IMR-90 (cell line): ENCODE data around the gene HRH1. TPM values are rescaled to one million over a fixed set of nuclear protein-coding genes. Genes with fewer than 3 reads are reported as not detected.
"Not testable (repeated sequence)": the region's sequence is repeated elsewhere in the genome, so short reads cannot be mapped to it uniquely, and the experiment has no call there.

Source experiments
- ATAC-seq: fragments of 200-7000 bp; cut with Tn5 transposase; 2 replicates; pipeline ENCODE4 v1.9.1; 2020; ENCODE audit warnings: low read depth, mild to moderate bottlenecking, moderate library complexity
- BruUV-seq: library from RNA; stranded (reverse); fragments of 400-500 nt; replicated peaks from 2 replicates; lab custom pipeline; 2021; lab: Mats Ljungman, UMichigan
- CTCF ChIA-PET: fragments of 300-600 bp; formaldehyde crosslinking; extraction: SDS; loops from one replicate; lab custom pipeline; 2021; ENCODE audit warnings: antibody characterized with exemption; lab: Yijun Ruan, JAX
- POLR2A ChIA-PET: fragments of 300-600 bp; sonication (Branson Sonifier 250); formaldehyde crosslinking; loops from one replicate; lab custom pipeline; 2022; ENCODE audit warnings: antibody characterized with exemption; ENCODE audit not compliant: unreplicated experiment; lab: Charles Lee
- DNase-seq: peaks from one replicate; pipeline ENCODE4 v3.0.0; 2013
- H2AFZ ChIP-seq: replicated peaks from 2 replicates; pipeline ENCODE3; 2013; ENCODE audit warnings: low read length, mild to moderate bottlenecking; ENCODE audit not compliant: poor library complexity
- H2AK5ac ChIP-seq: 2 replicates; pipeline ENCODE4 v1.6.1; 2013; ENCODE audit warnings: low read depth, low read length, inconsistent platforms
- H2AK9ac ChIP-seq: replicated peaks from 2 replicates; pipeline ENCODE3; 2013; ENCODE audit warnings: mild to moderate bottlenecking, low read depth, low read length, moderate library complexity; ENCODE audit not compliant: poor library complexity
- H2BK120ac ChIP-seq: 2 replicates; pipeline ENCODE4 v1.6.1; 2013; ENCODE audit warnings: low read depth, low read length, inconsistent platforms
- H2BK15ac ChIP-seq: 3 replicates; pipeline ENCODE4 v1.6.1; 2013; ENCODE audit warnings: low read depth, low read length, inconsistent platforms
- H2BK20ac ChIP-seq: 2 replicates; pipeline ENCODE4 v1.6.1; 2013; ENCODE audit warnings: low read depth, mild to moderate bottlenecking, inconsistent platforms, low read length, moderate library complexity
- H2BK5ac ChIP-seq: 2 replicates; pipeline ENCODE4 v1.6.1; 2013; ENCODE audit warnings: mild to moderate bottlenecking, low read depth, low read length, inconsistent platforms; ENCODE audit not compliant: poor library complexity, severe bottlenecking
- H3K14ac ChIP-seq: replicated peaks from 2 replicates; pipeline ENCODE4 v1.6.1; 2013; ENCODE audit warnings: low read depth, low read length, inconsistent platforms
- H3K18ac ChIP-seq: 2 replicates; pipeline ENCODE4 v1.6.1; 2013; ENCODE audit warnings: low read depth, low read length, control low read depth
- H3K23ac ChIP-seq: 2 replicates; pipeline ENCODE4 v1.6.1; 2013; ENCODE audit warnings: low read depth, low read length, inconsistent platforms
- H3K27ac ChIP-seq: 2 replicates; pipeline ENCODE4 v1.5.1; 2013; ENCODE audit warnings: mild to moderate bottlenecking, control low read depth, low read length; ENCODE audit not compliant: insufficient read depth
- H3K27me3 ChIP-seq: 2 replicates; pipeline ENCODE4 v1.6.1; 2013; ENCODE audit warnings: low read length; ENCODE audit not compliant: control insufficient read depth, insufficient read depth
- H3K36me3 ChIP-seq: 2 replicates; pipeline ENCODE4 v1.6.1; 2013; ENCODE audit warnings: low read length, mixed read lengths; ENCODE audit not compliant: control insufficient read depth, insufficient read depth
- H3K4ac ChIP-seq: 2 replicates; pipeline ENCODE4 v1.6.1; 2013; ENCODE audit warnings: low read depth, low read length, inconsistent platforms
- H3K4me1 ChIP-seq: 2 replicates; pipeline ENCODE4 v1.6.1; 2013; ENCODE audit warnings: low read length, mixed read lengths; ENCODE audit not compliant: control insufficient read depth, insufficient read depth
- H3K4me2 ChIP-seq: 2 replicates; pipeline ENCODE4 v1.6.1; 2013; ENCODE audit warnings: low read depth, mild to moderate bottlenecking, control low read depth, low read length, moderate library complexity
- H3K4me3 ChIP-seq: 2 replicates; pipeline ENCODE4 v1.5.1; 2013; ENCODE audit warnings: low read depth, mild to moderate bottlenecking, control low read depth, low read length, moderate library complexity; ENCODE audit not compliant: insufficient read depth
- H3K56ac ChIP-seq: 2 replicates; pipeline ENCODE4 v1.6.1; 2013; ENCODE audit warnings: low read length, inconsistent platforms; ENCODE audit not compliant: insufficient read depth; ENCODE audit errors: extremely low read depth
- H3K79me1 ChIP-seq, 2 experiments: 2 replicates each; pipeline ENCODE4 v1.6.1; 2013; ENCODE audit warnings: low read length in 2 of 2, inconsistent platforms in 1 of 2, low read depth in 1 of 2
- H3K9ac ChIP-seq: 2 replicates; pipeline ENCODE4 v1.6.1; 2013; ENCODE audit warnings: low read depth, low read length, control low read depth
- H3K9me1 ChIP-seq: 2 replicates; pipeline ENCODE4 v1.6.1; 2013; ENCODE audit warnings: low read length, inconsistent platforms; ENCODE audit not compliant: insufficient read depth
- H3K9me3 ChIP-seq: 2 replicates; pipeline ENCODE4 v1.6.1; 2013; ENCODE audit warnings: low read length; ENCODE audit not compliant: control insufficient read depth, insufficient read depth
- H4K20me1 ChIP-seq: 2 replicates; pipeline ENCODE4 v1.6.1; 2013; ENCODE audit warnings: low read length, inconsistent platforms; ENCODE audit not compliant: insufficient read depth
- H4K5ac ChIP-seq: 2 replicates; pipeline ENCODE4 v1.6.1; 2013; ENCODE audit warnings: mild to moderate bottlenecking, low read depth, low read length, control low read depth
- H4K8ac ChIP-seq, 2 experiments: 2 replicates each; pipeline ENCODE4 v1.6.1; 2013; ENCODE audit warnings: low read depth in 2 of 2, low read length in 2 of 2, control low read depth in 1 of 2, inconsistent platforms in 1 of 2
- H4K91ac ChIP-seq: 2 replicates; pipeline ENCODE4 v1.6.1; 2013; ENCODE audit warnings: low read depth, low read length, inconsistent platforms; ENCODE audit not compliant: insufficient read depth
- CTCF ChIP-seq: conservative IDR thresholded peaks from 2 replicates; pipeline ENCODE4 v1.5.1; 2012; ENCODE audit warnings: mild to moderate bottlenecking, low read depth, low read length, improper control_type of control experiment
- RAD21 ChIP-seq: IDR thresholded peaks from 2 replicates; pipeline ENCODE4 v1.6.1; 2012; ENCODE audit warnings: low read length, improper control_type of control experiment
- SMC3 ChIP-seq: fragments of 150-350 bp; IDR thresholded peaks from 2 replicates; pipeline ENCODE4 v1.6.1; 2016; ENCODE audit warnings: low read depth, mild to moderate bottlenecking, antibody characterized with exemption, low read length, moderate library complexity
- WGBS, 2 experiments: methylation state at CpG; one replicate each; pipeline versions ENCODE4 v1.1.5 to v1.1.7; 2013; ENCODE audit warnings: missing lambda C conversion rate in 2 of 2; ENCODE audit not compliant: insufficient read length in 1 of 2; ENCODE audit errors: extremely low coverage in 2 of 2; 5-methylcytosine and 5-hydroxymethylcytosine counted together
- dilution Hi-C: fragments of 300-500 bp; cut with HindIII; formaldehyde crosslinking; loops from one replicate; pipeline ENCODE4 v1.14.3; 2018; ENCODE audit warnings: low sequenced_read_pairs; ENCODE audit not compliant: unreplicated experiment
- in situ Hi-C: fragments of 300-500 bp; cut with MboI; formaldehyde crosslinking; loops from 3 replicates; pipeline ENCODE4 v1.14.3; 2019; ENCODE audit warnings: low sequenced_read_pairs, inconsistent platforms, mixed read lengths
- intact Hi-C: fragments of 100-400 bp; cut with micrococcal nuclease; formaldehyde crosslinking; loops from 2 replicates; pipeline ENCODE4 v1.10.0; 2022
- polyA plus RNA-seq, 3 experiments: library from polyadenylated mRNA; depleted of rRNA; stranded (reverse); fragments of >200 nt; gene quantifications; 2 replicates each; pipeline ENCODE4 v1.2.3, GENCODE V29; 2012; ENCODE audit warnings: low replicate concordance in 1 of 3
- total RNA-seq: library from RNA; depleted of rRNA; stranded (reverse); fragments of >200 nt; gene quantifications from 2 replicates; pipeline ENCODE4 v1.2.3, GENCODE V29; 2012

The HRH1 gene
- total and polyA plus RNA-seq, 2 of the 4 experiments (the other 2 are of a cell fraction): 7.6 to 16.1 TPM

GRCh38 chr3:11205881-11206280 is 51.6 kb downstream of the HRH1 start:
- H3K9me1 ChIP-seq: peaks cover 17% of the 10 kb centered on the region
- in situ Hi-C loops, H2BK20ac ChIP-seq, ATAC-seq, H4K20me1 ChIP-seq, H3K36me3 ChIP-seq, H3K27me3 ChIP-seq, H2AK9ac ChIP-seq, H3K23ac ChIP-seq, BruUV-seq, H2BK120ac ChIP-seq, H4K91ac ChIP-seq, H3K4me3 ChIP-seq, POLR2A ChIA-PET, H3K4me2 ChIP-seq, H2BK5ac ChIP-seq, H4K5ac ChIP-seq, H4K8ac ChIP-seq, H3K56ac ChIP-seq, dilution Hi-C loops, intact Hi-C loops, H2BK15ac ChIP-seq, H3K9me3 ChIP-seq, H3K4ac ChIP-seq, H3K14ac ChIP-seq, H3K18ac ChIP-seq, H3K9ac ChIP-seq, H3K27ac ChIP-seq, H2AK5ac ChIP-seq: not testable (repeated sequence)
- 0 out of 2 replicates have a peak, but pooled peaks have one; percentile 14 for TF ChIP-seq SMC3
- TF ChIP-seq CTCF: peak; percentile 36
- peak; percentile 38 for TF ChIP-seq RAD21
- CTCF ChIA-PET: interaction anchor here (0.5 to 1.0 kb wide), 2 partner anchors 8 to 33 kb away, joined by 3 read pairs; no protein-coding TSS in a partner anchor
- peak overlapping the region; percentile 12 for H2AFZ ChIP-seq
- DNase-seq: peak; percentile 37
- WGBS, 2 experiments: 96% methylated on average over 7 of the region's 14 CpGs; no CpG with 5 or more reads in 1 of the 2 experiments
- peaks cover 49 to 94% of the 10 kb centered on the region in 2 experiments for H3K79me1 ChIP-seq
- peaks cover 14% of the 10 kb centered on the region for H3K4me1 ChIP-seq
